ENCODE measurements around the gene COL15A1.

Gene COL15A1

DNA sequence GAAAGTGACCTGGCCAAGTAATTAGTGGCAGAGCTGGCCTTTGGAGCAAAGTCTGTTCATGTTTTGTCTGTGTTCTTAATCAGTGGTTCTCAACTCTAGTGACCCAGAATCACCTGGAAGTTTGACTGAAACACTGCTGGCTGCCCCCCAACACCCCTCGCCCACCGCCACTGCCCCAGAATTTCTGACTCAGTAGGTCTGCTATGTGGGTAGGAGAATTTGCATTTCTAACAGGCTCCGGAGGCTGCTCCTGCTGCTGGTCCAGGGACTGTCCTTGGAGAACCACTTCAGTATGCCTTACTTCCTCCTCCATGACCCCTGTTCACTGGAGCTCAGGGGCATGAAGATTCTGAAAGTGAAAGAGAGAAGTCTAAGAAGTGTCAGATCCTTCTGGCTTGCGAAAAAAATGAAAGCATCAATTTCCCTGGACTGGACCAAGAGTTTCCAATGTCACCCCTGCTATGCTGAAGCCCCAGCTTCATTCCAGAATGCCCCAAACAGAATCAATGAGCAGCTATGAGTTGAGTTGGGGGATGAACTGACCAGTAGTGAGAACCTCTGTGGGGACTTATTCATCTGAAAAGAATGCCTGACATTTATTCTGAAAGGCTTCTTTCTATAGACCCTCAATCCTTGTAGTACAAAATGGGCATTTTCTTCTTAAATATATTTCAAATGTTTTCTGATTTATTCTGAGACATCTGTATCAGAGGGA, 20.8 kb upstream of the COL15A1 start:
- no peaks in the 10 kb centered on the region for H3K36me3 ChIP-seq (ENCODE audit: insufficient read depth, low read length)
- no peaks in the 10 kb centered on the region for H3K4me1 ChIP-seq (ENCODE audit: insufficient read depth, low read length)
- no peak overlapping the region for H3K4me3 ChIP-seq (ENCODE audit: low read length)
- no peaks in the 10 kb centered on the region for H3K9me3 ChIP-seq (ENCODE audit: low read length)
- H2AFZ ChIP-seq (ENCODE audit: low read depth, low read length): no peak overlapping the region
- H3K27me3 ChIP-seq (ENCODE audit: insufficient read depth, low read length): no peaks in the 10 kb centered on the region

DNA sequence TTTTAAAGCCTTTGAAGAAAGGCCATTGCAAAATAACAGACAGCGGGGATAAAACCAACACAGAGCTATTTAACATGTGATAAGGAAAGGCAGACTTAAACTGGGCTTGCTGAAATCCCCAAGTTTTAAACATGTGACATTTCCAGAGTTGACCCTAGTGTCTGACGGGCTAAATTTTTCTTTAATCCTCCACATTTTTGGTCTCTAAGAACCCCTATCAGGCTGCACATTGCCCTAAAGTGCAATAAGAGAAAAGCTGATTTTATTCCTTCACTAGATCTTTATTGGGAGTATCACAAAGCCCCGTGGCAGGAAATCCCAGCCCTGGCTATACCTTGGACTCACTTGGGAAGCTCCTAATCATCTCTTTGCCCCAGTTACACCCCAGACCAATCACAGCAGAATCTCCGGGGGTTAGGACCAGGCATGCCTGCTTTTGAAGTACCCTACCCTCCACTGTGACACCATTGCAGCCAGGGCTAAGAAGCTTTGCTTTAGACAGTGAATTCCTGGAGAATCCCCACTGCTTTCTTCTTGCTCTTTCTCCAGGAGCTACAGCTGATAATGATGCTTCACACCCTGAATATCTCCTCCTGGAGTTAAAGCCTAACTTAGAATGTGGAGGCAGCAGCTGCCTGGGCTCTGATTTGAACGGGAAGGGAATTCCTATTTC, 20.1 kb upstream of the COL15A1 start:
- no peaks in the 10 kb centered on the region for H3K4me1 ChIP-seq (ENCODE audit: insufficient read depth, low read length)
- H3K4me3 ChIP-seq (ENCODE audit: low read length): no peak overlapping the region
- no peak overlapping the region for H2AFZ ChIP-seq (ENCODE audit: low read depth, low read length)
- H3K36me3 ChIP-seq (ENCODE audit: insufficient read depth, low read length): no peaks in the 10 kb centered on the region
- no peaks in the 10 kb centered on the region for H3K9me3 ChIP-seq (ENCODE audit: low read length)
- H3K27me3 ChIP-seq (ENCODE audit: insufficient read depth, low read length): no peaks in the 10 kb centered on the region

DNA sequence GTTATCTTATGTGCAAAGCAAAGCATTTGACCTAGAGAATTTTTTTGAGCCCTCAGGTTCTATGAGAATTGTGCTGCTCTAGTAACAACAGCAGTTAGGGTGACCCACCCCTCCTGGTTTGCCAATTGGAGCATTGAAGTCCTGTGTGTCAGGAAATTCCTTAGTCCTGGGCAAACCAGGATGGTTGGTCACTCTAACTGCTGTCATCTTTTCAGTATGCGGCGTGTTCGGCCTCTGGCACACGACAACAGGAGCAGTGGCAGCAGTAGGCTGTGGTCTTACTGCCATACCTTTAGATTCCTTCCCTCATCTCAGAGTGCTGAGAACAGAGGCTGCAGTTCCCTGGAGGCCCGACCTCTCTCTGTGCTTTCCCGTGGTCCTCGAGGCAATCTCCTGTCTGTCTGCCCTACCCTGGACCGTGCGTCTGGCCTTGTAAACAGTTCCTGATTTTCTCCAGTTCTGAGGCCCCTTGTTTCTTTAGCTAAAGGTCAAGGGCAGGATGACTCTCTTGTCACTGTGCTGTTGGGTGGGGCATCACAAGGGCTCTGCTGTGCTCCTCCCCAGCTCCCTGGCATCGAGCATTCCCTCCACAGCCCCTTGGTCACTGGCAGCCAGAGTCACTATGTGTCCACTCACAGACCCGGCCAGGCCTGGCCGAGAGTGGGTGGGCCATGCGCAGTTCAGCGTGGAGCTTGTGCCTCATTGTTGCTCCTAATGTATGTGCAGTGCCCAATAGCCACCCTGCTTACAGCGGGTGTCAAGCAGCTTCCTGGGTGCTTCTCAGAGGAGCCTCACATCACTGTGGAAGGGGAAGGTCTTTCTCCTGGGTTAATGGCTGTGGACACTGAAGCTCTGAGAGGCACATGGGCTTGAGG, 18.5 kb upstream of the COL15A1 start:
- Histone ChIP-seq H3K9me3 (ENCODE audit: low read length) (no peaks in the 10 kb centered on the region), H2AFZ (ENCODE audit: low read depth, low read length) (no peak overlapping the region)

DNA sequence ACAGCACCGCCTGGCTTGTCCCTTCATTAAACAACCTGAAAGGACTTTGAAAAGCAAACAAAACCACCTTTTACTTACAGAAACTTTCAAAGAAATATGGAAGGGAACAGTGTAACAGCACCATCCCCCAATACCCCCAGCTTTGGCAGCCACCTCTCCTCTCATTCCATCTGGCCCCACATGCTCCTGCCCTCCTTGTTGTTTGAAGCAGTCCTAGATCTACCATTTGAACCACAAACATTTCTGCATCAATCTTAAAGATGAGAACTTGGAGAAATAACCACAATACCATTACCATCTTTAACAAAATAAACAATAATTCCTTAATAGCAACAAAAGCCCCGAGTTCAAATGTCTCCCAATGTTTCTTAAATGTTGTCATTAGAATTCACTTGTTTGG, 17.8 kb upstream of the COL15A1 start:
- no peak overlapping the region for H3K4me3 ChIP-seq (ENCODE audit: low read length)
- H3K4me1 ChIP-seq (ENCODE audit: insufficient read depth, low read length): no peaks in the 10 kb centered on the region
- no peaks in the 10 kb centered on the region for H3K27me3 ChIP-seq (ENCODE audit: insufficient read depth, low read length)
- no peak overlapping the region for H2AFZ ChIP-seq (ENCODE audit: low read depth, low read length)
- no peaks in the 10 kb centered on the region for H3K36me3 ChIP-seq (ENCODE audit: insufficient read depth, low read length)
- H3K9me3 ChIP-seq (ENCODE audit: low read length): no peaks in the 10 kb centered on the region

More for the DNA sequence above, 18.5 kb upstream of the COL15A1 start:
- no peaks in the 10 kb centered on the region for H3K4me1 ChIP-seq (ENCODE audit: insufficient read depth, low read length)
- H3K4me3 ChIP-seq (ENCODE audit: low read length): no peak overlapping the region
- H3K27me3 ChIP-seq (ENCODE audit: insufficient read depth, low read length): no peaks in the 10 kb centered on the region
- no peaks in the 10 kb centered on the region for H3K36me3 ChIP-seq (ENCODE audit: insufficient read depth, low read length)

DNA sequence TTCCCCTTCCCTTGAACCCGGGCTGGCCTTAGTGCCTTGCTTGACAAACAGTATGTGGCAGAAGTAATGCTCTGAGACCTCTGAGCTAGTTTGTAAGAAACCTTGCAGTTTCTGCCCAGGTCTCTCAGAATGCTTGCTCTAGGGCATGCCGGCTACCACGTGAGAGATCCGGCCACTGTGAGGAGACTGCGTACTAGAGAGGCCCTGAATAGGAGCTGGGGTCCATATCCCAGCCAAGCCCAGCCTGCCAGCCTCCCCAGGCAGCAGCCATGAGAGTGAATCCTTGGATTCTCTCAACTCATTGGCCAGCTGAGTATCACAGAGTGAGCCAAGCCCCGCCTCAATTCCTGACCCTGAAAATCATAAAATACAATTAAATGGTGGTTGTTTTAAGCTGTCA, 16.0 kb upstream of the COL15A1 start:
- Histone ChIP-seq H2AFZ (ENCODE audit: low read depth, low read length) (no peak overlapping the region), H3K4me3 (ENCODE audit: low read length) (no peak overlapping the region), H3K9me3 (ENCODE audit: low read length) (no peaks in the 10 kb centered on the region), H3K36me3 (ENCODE audit: insufficient read depth, low read length) (no peaks in the 10 kb centered on the region), H3K27me3 (ENCODE audit: insufficient read depth, low read length) (no peaks in the 10 kb centered on the region), H3K4me1 (ENCODE audit: insufficient read depth, low read length) (no peaks in the 10 kb centered on the region)

DNA sequence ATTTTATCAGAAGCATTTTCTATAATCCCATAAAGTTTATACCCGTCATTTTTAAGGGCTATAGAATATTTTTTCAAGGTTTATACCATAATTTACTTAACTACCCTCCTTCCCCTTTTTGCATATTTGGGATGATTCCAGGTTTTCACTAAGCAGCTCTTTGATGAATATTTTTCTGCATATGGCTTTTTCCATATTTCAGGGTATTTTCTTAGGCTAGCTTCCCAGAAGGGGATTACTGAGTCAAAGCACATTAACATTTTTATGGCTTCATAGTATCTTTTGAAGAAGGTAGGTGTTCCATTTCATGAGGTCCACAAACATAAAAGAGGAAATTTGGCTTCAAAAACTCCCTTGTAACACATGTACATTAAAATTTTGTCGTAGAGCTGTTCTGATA, 14.6 kb upstream of the COL15A1 start:
- Histone ChIP-seq H3K4me3 (ENCODE audit: low read length) (no peak overlapping the region), H3K9me3 (ENCODE audit: low read length) (no peaks in the 10 kb centered on the region), H3K4me1 (ENCODE audit: insufficient read depth, low read length) (no peaks in the 10 kb centered on the region), H3K36me3 (ENCODE audit: insufficient read depth, low read length) (no peaks in the 10 kb centered on the region), H2AFZ (ENCODE audit: low read depth, low read length) (no peak overlapping the region), H3K27me3 (ENCODE audit: insufficient read depth, low read length) (no peaks in the 10 kb centered on the region)

DNA sequence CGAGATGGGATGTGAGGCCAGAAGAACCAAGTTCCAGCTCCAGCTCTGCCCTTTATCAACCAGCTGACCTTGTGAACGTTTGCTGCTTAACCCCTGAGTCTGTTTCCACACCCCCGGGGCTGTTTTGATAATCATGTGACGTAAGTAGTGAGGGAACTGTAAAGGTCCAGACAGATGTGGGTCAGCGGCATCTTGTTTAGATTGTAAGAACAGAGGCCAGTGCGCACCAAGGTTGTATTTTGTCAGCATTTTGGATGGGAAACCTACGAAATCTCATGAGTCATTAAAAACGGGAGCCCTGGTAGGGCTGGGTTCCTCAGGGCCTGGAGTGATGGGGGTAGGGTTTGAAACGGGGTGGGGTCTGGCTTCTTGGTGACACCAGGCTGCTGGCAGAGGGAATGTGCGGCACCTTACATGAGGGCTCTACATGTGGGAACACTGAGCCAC, 13.8 kb upstream of the COL15A1 start:
- Histone ChIP-seq H2AFZ (ENCODE audit: low read depth, low read length) (no peak overlapping the region), H3K9me3 (ENCODE audit: low read length) (no peaks in the 10 kb centered on the region), H3K4me3 (ENCODE audit: low read length) (no peak overlapping the region), H3K36me3 (ENCODE audit: insufficient read depth, low read length) (no peaks in the 10 kb centered on the region), H3K27me3 (ENCODE audit: insufficient read depth, low read length) (no peaks in the 10 kb centered on the region), H3K4me1 (ENCODE audit: insufficient read depth, low read length) (no peaks in the 10 kb centered on the region)

DNA sequence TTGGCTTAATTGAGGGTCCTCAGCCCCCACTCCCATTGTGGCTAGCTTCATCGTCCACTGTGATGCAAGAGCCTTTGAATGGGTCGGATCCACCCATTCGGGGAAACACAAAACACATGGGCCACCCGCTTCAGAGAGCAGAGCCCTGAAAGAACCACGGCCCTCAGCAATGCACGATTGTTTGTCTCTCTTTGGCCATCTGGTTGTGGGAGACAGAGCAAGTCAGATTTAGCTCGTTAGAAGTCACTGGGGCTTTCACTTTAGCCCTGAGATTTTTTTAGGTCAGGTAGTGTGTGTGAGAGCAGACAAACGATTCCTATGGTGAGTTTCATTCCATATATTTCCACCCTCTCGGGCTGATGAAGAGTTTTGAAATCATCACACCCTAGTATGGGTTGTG, 12.9 kb upstream of the COL15A1 start:
- Histone ChIP-seq H3K27me3 (ENCODE audit: insufficient read depth, low read length) (no peaks in the 10 kb centered on the region), H3K4me1 (ENCODE audit: insufficient read depth, low read length) (no peaks in the 10 kb centered on the region), H3K9me3 (ENCODE audit: low read length) (no peaks in the 10 kb centered on the region), H2AFZ (ENCODE audit: low read depth, low read length) (no peak overlapping the region), H3K4me3 (ENCODE audit: low read length) (no peak overlapping the region), H3K36me3 (ENCODE audit: insufficient read depth, low read length) (no peaks in the 10 kb centered on the region)

DNA sequence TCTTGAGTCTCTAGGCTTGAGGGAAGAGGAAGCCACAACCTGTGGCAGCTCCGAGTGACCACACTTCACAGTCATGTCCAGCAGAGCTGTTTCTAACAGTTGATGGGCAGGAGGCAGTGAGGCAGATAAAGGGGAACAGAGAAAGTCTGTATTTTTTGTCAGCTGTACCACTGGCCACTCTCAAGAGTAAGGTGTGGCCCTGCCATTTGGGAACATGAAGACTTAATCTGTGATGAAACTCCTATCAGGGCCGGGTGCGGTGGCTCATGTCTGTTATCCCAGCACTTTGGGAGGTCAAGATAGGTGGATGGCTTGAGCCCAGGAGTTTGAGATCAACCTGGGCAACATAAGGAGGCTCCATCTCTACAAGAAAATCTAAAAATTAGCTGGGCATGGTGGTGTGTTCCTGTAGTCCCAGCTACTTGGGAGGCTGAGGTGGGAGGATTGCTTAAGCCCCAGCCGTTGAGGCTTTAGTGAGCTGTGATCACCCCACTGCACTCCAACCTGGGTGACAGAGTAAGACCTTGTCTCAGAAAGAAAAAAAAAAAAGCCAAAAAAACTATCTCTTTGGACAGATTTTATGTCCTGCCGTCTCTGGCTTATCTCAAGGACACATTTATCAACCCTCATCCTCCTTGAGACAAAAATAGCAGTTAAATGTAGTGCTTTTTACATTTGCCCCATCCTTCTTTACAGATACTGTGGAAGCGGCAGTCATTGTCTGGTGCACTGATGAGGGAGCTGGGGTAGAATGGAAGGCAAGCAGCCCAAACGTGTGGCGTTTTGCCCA, 11.9 kb upstream of the COL15A1 start:
- Histone ChIP-seq H3K4me1 (ENCODE audit: insufficient read depth, low read length) (no peaks in the 10 kb centered on the region), H2AFZ (ENCODE audit: low read depth, low read length) (no peak overlapping the region), H3K9me3 (ENCODE audit: low read length) (no peaks in the 10 kb centered on the region), H3K36me3 (ENCODE audit: insufficient read depth, low read length) (no peaks in the 10 kb centered on the region), H3K27me3 (ENCODE audit: insufficient read depth, low read length) (no peaks in the 10 kb centered on the region), H3K4me3 (ENCODE audit: low read length) (no peak overlapping the region)

DNA sequence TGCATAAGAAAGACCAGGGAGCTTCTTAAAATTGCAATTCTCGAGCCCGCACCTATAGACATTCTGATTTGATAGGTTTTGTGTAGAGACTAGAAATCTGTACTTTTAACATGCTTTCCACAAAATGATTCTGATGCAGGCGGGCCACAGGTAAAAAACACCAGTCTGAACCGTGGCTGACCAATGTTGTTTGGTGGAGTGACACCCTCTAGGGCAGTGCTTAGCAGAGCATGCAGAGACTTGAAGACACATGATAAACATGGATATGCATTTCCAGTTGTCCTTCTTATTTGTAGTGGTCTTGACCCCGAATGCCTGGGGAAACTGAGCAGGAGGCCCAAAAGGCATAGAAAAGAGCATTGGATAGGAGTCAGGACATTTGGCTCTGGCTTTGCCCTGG, 10.5 kb upstream of the COL15A1 start:
- Histone ChIP-seq H3K4me3 (ENCODE audit: low read length) (no peak overlapping the region), H3K27me3 (ENCODE audit: insufficient read depth, low read length) (no peaks in the 10 kb centered on the region), H3K36me3 (ENCODE audit: insufficient read depth, low read length) (no peaks in the 10 kb centered on the region), H3K9me3 (ENCODE audit: low read length) (no peaks in the 10 kb centered on the region), H2AFZ (ENCODE audit: low read depth, low read length) (no peak overlapping the region), H3K4me1 (ENCODE audit: insufficient read depth, low read length) (no peaks in the 10 kb centered on the region)

DNA sequence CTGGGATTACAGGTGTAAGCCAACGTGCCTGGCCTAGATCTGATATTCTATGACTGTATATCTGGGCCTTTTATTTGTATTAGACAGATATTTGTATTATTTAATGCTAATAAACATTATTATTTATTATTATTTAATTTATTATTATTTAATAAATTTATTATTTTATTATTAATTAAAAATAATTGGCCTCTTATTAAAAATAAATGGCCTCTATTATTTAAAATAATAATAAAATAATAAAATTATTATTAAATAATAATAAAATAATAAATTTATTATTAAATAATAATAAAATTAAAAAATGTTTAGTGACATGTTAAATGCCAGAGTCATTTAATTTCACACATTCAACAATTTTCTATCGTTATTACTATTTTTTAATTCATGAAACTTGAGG, 9.8 kb upstream of the COL15A1 start:
- Histone ChIP-seq H3K27me3 (ENCODE audit: insufficient read depth, low read length) (no peaks in the 10 kb centered on the region), H3K4me3 (ENCODE audit: low read length) (no peak overlapping the region), H3K36me3 (ENCODE audit: insufficient read depth, low read length) (no peaks in the 10 kb centered on the region), H3K9me3 (ENCODE audit: low read length) (no peaks in the 10 kb centered on the region), H3K4me1 (ENCODE audit: insufficient read depth, low read length) (no peaks in the 10 kb centered on the region), H2AFZ (ENCODE audit: low read depth, low read length) (no peak overlapping the region)

DNA sequence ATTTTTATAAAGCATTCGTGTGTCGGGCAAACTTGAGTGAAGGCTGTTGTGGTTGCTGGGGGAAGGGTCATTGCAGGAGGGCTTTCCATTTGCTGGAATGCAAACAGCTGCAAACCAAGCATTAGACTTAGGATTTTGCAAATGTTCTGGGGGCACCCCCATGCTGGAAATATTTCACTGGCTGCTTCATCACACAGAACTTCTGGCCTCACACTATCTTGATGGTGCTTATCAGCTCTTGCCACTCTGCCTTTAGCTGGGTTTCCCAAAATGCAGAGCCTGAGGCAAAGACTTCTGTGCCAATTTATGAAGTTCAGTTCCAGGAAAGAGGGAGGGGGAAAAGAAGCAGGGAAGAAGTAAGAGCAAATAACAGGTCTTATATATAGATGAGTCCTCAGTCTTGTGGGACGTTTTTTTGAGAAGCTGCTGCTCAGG, 8.6 kb upstream of the COL15A1 start:
- Histone ChIP-seq H3K4me1 (ENCODE audit: insufficient read depth, low read length) (no peaks in the 10 kb centered on the region), H2AFZ (ENCODE audit: low read depth, low read length) (no peak overlapping the region), H3K9me3 (ENCODE audit: low read length) (no peaks in the 10 kb centered on the region), H3K27me3 (ENCODE audit: insufficient read depth, low read length) (no peaks in the 10 kb centered on the region), H3K36me3 (ENCODE audit: insufficient read depth, low read length) (no peaks in the 10 kb centered on the region), H3K4me3 (ENCODE audit: low read length) (no peak overlapping the region)
